ENCODE results near the gene AP1S1.

DNA sequence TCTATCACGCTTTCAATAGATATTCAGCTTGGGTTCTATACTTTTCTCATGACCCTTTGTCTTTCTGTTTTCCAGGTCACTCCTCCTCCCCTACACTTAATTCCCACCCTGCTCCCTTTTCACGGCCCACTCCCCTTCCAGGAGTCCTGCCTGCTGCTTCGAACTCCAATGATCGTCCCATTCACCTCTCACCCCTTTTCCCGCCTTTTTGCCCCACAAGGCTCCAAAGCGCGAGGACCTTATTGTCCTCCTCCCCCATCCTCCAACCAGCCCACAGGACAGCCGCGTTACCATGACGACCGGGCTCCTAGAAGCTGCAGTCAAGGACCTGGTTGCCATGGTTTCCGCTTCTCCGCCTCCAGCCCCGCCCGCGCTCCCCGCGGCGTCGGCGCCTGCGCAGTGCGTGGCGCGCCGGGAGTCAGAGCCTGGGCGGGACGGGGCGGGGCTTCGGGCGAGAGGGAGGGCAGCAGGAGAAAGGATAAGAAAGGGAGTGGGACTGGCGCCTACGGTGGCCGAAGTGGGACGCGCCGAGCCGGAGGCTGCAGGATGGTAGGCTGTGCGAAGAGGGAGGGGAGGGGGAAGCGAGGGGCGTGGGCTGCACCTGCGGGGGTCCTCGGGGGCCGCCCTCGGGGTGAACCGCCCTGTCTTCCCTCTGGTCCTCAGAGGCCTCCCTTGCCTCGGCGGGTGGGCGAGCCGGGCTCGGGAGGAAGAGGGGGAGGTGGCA lies at the start of gene AP1S1:
- TF ChIP-seq, protein P1, sequence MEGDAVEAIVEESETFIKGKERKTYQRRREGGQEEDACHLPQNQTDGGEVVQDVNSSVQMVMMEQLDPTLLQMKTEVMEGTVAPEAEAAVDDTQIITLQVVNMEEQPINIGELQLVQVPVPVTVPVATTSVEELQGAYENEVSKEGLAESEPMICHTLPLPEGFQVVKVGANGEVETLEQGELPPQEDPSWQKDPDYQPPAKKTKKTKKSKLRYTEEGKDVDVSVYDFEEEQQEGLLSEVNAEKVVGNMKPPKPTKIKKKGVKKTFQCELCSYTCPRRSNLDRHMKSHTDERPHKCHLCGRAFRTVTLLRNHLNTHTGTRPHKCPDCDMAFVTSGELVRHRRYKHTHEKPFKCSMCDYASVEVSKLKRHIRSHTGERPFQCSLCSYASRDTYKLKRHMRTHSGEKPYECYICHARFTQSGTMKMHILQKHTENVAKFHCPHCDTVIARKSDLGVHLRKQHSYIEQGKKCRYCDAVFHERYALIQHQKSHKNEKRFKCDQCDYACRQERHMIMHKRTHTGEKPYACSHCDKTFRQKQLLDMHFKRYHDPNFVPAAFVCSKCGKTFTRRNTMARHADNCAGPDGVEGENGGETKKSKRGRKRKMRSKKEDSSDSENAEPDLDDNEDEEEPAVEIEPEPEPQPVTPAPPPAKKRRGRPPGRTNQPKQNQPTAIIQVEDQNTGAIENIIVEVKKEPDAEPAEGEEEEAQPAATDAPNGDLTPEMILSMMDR (conservative IDR thresholded peaks at IDR 0.05; ENCODE audit: low read depth, low read length) = no peak
- TF ChIP-seq EZH2 (IDR thresholded peaks at IDR 0.05; ENCODE audit: borderline replicate concordance, low read depth, low read length, poor library complexity, severe bottlenecking) = no peak
